ENCODE data around the gene CTSA. TPM values are rescaled to one million over a fixed set of nuclear protein-coding genes. Genes with fewer than 3 reads are reported as not detected.

Gene CTSA
- total and polyA plus RNA-seq, 2 experiments from 2014 or later = 39.9 to 63.9 TPM

DNA sequence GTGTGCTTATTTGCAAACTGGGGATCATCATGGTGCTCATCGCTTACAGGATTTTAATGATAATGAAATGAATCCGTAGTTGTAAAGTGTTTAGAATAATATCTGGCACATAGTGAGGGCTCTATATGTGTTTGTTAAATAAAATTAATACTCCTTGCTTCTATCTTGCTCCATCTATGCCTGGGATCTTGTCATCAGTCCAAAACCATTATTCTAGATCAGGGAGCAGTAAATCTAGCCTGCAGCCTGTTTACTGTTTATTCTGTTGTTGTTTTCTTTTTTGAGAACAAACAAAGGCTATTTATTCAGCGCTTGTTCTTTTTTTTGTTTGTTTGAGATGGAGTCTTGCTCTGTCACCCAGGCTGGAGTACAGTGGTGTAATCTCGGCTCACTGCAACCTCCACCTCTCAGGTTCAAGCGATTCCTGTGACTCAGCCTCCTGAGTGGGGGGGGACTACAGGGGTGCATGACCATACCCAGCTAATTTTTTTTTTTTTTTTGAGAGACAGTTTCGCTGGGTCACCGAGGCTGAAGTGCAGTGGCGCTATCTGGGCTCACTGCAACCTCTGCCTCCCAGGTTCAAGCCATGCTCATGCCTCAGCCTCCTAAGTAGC is 42.1 kb upstream of the CTSA start (continued):
- TF ChIP-seq, protein P1, sequence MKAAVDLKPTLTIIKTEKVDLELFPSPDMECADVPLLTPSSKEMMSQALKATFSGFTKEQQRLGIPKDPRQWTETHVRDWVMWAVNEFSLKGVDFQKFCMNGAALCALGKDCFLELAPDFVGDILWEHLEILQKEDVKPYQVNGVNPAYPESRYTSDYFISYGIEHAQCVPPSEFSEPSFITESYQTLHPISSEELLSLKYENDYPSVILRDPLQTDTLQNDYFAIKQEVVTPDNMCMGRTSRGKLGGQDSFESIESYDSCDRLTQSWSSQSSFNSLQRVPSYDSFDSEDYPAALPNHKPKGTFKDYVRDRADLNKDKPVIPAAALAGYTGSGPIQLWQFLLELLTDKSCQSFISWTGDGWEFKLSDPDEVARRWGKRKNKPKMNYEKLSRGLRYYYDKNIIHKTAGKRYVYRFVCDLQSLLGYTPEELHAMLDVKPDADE (IDR thresholded peaks at IDR 0.05) = no peak
- no peak for TF ChIP-seq CTCF (conservative IDR thresholded peaks at IDR 0.05; ENCODE audit: low read depth in 2 of 2)
- no peak for TF ChIP-seq NANOG (IDR thresholded peaks at IDR 0.05; ENCODE audit: borderline replicate concordance)
- TF ChIP-seq ZNF331 (CRISPR knock-in tag; IDR thresholded peaks at IDR 0.05; ENCODE audit: low read depth) = no peak
- no peak for TF ChIP-seq ZNF114 (CRISPR knock-in tag; IDR thresholded peaks at IDR 0.05)
- TF ChIP-seq EZH2phosphoT487 (IDR thresholded peaks at IDR 0.05; ENCODE audit: unreplicated experiment) = no peak
- no peak for TF ChIP-seq JUNB (IDR thresholded peaks at IDR 0.05; ENCODE audit: unreplicated experiment)
- TF ChIP-seq EZH2 (IDR thresholded peaks at IDR 0.05; ENCODE audit: low read depth, unreplicated experiment) = no peak

DNA sequence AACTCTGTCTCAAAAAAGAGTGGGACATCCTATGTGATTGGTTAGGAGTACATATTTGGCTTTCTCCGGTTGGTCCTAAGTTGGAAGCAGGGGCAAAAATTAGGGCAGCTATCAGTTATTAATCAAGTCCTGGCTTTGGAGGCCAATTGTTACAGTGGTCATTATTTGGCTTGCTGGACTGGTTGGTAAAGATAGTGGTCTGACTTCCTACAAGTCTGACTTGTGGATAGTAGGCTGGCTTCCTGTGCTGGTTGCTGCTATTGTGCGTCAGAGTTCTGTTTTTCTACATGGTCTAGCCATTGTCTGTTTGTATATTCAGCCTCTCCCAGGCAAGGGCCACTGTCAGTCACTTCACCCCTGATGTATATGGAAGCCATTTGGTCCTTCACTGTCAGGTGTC is 40.9 kb upstream of the CTSA start:
- ATAC-seq (no peak), DNase-seq (ENCODE audit: low spot score) (no peak)
- no peaks in the 10 kb centered on the region for H3K27me3 ChIP-seq (ENCODE audit: insufficient read depth)
- peaks cover 10% of the 10 kb centered on the region for H3K36me3 ChIP-seq (ENCODE audit: insufficient read depth)
- no peaks in the 10 kb centered on the region for H3K9me3 Mint-ChIP-seq
- H3K4me3 Mint-ChIP-seq = no peak overlapping the region
- no peak overlapping the region for H3K4me3 ChIP-seq
- no peak overlapping the region for H3K27ac Mint-ChIP-seq
- no peaks in the 10 kb centered on the region; the same call in 1 of the 2 replicates for H3F3A ChIP-seq (replicated peaks; ENCODE audit: low read depth)
- H3K4me2 ChIP-seq = no peak overlapping the region
- peaks cover 36% of the 10 kb centered on the region for H3K36me3 Mint-ChIP-seq (ENCODE audit: low read depth)
- peaks cover 34% of the 10 kb centered on the region for H3K4me1 Mint-ChIP-seq
- H3K79me2 ChIP-seq (replicated peaks; ENCODE audit: insufficient read depth) = peaks cover 19% of the 10 kb centered on the region
- peaks cover 13% of the 10 kb centered on the region for H3K27me3 Mint-ChIP-seq (ENCODE audit: insufficient read depth, low read depth, poor library complexity)
- H3K4me1 ChIP-seq (ENCODE audit: insufficient read depth) = peaks cover 28% of the 10 kb centered on the region
- TF ChIP-seq STAT1 (IDR thresholded peaks at IDR 0.05; ENCODE audit: unreplicated experiment) = no peak
- TF ChIP-seq, protein P2, sequence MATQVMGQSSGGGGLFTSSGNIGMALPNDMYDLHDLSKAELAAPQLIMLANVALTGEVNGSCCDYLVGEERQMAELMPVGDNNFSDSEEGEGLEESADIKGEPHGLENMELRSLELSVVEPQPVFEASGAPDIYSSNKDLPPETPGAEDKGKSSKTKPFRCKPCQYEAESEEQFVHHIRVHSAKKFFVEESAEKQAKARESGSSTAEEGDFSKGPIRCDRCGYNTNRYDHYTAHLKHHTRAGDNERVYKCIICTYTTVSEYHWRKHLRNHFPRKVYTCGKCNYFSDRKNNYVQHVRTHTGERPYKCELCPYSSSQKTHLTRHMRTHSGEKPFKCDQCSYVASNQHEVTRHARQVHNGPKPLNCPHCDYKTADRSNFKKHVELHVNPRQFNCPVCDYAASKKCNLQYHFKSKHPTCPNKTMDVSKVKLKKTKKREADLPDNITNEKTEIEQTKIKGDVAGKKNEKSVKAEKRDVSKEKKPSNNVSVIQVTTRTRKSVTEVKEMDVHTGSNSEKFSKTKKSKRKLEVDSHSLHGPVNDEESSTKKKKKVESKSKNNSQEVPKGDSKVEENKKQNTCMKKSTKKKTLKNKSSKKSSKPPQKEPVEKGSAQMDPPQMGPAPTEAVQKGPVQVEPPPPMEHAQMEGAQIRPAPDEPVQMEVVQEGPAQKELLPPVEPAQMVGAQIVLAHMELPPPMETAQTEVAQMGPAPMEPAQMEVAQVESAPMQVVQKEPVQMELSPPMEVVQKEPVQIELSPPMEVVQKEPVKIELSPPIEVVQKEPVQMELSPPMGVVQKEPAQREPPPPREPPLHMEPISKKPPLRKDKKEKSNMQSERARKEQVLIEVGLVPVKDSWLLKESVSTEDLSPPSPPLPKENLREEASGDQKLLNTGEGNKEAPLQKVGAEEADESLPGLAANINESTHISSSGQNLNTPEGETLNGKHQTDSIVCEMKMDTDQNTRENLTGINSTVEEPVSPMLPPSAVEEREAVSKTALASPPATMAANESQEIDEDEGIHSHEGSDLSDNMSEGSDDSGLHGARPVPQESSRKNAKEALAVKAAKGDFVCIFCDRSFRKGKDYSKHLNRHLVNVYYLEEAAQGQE (IDR thresholded peaks at IDR 0.05; ENCODE audit: unreplicated experiment) = no peak
- H3K9me2 ChIP-seq (ENCODE audit: insufficient read depth) = no peaks in the 10 kb centered on the region
- H3K27ac ChIP-seq (ENCODE audit: low read depth) = no peak overlapping the region
- no peaks in the 10 kb centered on the region for H4K20me1 ChIP-seq (replicated peaks; ENCODE audit: insufficient read depth)
- no peak overlapping the region for H2AFZ ChIP-seq

All from GM23338 (cell line).